ENCODE results near the gene CDK10.

The CDK10 gene

DNA sequence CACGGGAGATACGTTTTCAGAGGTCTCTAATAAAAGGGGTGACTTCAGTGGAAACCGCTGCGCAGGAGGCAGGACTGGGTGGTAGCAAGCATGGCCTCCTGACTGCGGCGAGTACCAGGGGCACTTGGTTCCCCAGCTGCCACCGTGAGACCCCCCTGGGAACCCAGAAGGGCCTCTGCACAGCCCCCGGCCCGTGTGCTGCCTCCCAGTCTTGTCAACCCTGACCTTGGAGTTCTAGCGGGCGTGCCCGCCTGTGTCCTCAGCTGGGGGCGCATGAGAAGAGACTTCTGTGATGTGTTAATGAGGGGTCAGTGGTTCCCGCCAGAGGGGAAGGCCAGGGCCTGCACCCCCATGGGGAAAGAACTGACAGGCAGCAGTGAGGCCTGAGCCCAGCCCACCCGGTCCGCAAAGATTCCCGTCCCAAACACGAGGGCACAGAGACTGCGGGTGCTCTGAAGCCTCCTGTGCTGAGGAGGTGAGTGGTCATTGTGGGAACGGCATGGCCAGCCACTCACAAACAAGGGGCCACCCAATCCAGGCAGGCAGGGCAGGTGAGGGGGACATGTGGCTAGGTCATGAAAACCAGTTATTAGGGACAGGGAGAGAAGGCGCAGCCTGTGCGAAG lies 44.2 kb downstream of the CDK10 start:
- no peak overlapping the region for H3K4me3 ChIP-seq (ENCODE audit: low read depth in 1 of 2, low read length in 2 of 2)
- H3K36me3 ChIP-seq (ENCODE audit: insufficient read depth, low read length), result peaks cover 88% of the 10 kb centered on the region
- H3K4me2 ChIP-seq (ENCODE audit: insufficient read depth, low read length), result no peak overlapping the region
- TF ChIP-seq EZH2 (IDR thresholded peaks at IDR 0.05; ENCODE audit: borderline replicate concordance, low read depth, low read length, severe bottlenecking), result no peak
- TF ChIP-seq, protein P1, sequence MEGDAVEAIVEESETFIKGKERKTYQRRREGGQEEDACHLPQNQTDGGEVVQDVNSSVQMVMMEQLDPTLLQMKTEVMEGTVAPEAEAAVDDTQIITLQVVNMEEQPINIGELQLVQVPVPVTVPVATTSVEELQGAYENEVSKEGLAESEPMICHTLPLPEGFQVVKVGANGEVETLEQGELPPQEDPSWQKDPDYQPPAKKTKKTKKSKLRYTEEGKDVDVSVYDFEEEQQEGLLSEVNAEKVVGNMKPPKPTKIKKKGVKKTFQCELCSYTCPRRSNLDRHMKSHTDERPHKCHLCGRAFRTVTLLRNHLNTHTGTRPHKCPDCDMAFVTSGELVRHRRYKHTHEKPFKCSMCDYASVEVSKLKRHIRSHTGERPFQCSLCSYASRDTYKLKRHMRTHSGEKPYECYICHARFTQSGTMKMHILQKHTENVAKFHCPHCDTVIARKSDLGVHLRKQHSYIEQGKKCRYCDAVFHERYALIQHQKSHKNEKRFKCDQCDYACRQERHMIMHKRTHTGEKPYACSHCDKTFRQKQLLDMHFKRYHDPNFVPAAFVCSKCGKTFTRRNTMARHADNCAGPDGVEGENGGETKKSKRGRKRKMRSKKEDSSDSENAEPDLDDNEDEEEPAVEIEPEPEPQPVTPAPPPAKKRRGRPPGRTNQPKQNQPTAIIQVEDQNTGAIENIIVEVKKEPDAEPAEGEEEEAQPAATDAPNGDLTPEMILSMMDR (IDR thresholded peaks at IDR 0.05; ENCODE audit: borderline replicate concordance, extremely low read depth, low read length, poor library complexity, severe bottlenecking), result no peak
- H2AFZ ChIP-seq (ENCODE audit: low read depth, low read length), result no peak overlapping the region
- no peak overlapping the region for H3K27ac ChIP-seq (ENCODE audit: low read length)
- ATAC-seq (ENCODE audit: insufficient read depth, low read depth) (0 out of 3 replicates have a peak, but pooled peaks have one; percentile 6), DNase-seq (no peak)
- H4K20me1 ChIP-seq (ENCODE audit: insufficient read depth, low read length), result peaks cover 57% of the 10 kb centered on the region
- H3K4me1 ChIP-seq (ENCODE audit: insufficient read depth, low read length), result no peaks in the 10 kb centered on the region
- no peaks in the 10 kb centered on the region for H3K9me3 ChIP-seq (ENCODE audit: insufficient read depth, low read length, severe bottlenecking)
- H3K9ac ChIP-seq (ENCODE audit: low read depth, low read length), result no peak overlapping the region
- H3K79me2 ChIP-seq (ENCODE audit: insufficient read depth, low read length), result peaks cover 35% of the 10 kb centered on the region
- H3K27me3 ChIP-seq (ENCODE audit: insufficient read depth, low read length, poor library complexity), result no peaks in the 10 kb centered on the region

- Histone ChIP-seq H3K4me3 (ENCODE audit: low read depth in 1 of 2, low read length in 2 of 2) (no peak overlapping the region), H4K20me1 (ENCODE audit: insufficient read depth, low read length) (peaks cover 62% of the 10 kb centered on the region), H3K27ac (ENCODE audit: low read length) (no peak overlapping the region), H2AFZ (ENCODE audit: low read depth, low read length) (no peak overlapping the region), H3K4me1 (ENCODE audit: insufficient read depth, low read length) (no peaks in the 10 kb centered on the region), H3K4me2 (ENCODE audit: insufficient read depth, low read length) (no peak overlapping the region), H3K9ac (ENCODE audit: low read depth, low read length) (no peak overlapping the region), H3K27me3 (ENCODE audit: insufficient read depth, low read length, poor library complexity) (no peaks in the 10 kb centered on the region), H3K79me2 (ENCODE audit: insufficient read depth, low read length) (peaks cover 39% of the 10 kb centered on the region), H3K36me3 (ENCODE audit: insufficient read depth, low read length) (peaks cover 90% of the 10 kb centered on the region), H3K9me3 (ENCODE audit: insufficient read depth, low read length, severe bottlenecking) (no peaks in the 10 kb centered on the region)
- no peak for DNase-seq
- TF ChIP-seq, protein P1 (IDR thresholded peaks at IDR 0.05; ENCODE audit: borderline replicate concordance, extremely low read depth, low read length, poor library complexity, severe bottlenecking), result no peak
- TF ChIP-seq EZH2 (IDR thresholded peaks at IDR 0.05; ENCODE audit: borderline replicate concordance, low read depth, low read length, severe bottlenecking), result no peak
- peak; percentile 35 for ATAC-seq (ENCODE audit: insufficient read depth, low read depth)
Measured at GRCh38 chr16:89732142-89732917, 45.8 kb downstream of the CDK10 start.

DNA sequence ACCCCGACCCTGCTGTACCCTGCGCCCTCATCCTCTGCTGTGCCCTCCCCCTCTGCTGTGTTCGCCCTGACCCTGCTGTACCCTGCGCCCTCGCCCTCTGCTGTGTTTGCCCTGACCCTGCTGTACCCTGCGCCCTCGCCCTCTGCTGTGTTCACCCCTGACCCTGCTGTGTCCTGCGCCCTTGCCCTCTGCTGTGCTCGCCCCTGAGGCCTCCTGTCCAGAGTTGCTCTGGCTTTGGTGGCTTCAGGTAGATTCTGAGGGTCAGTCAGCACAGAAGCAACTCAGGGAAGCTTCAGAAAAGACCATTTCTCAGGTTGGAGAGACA lies 46.4 kb downstream of the CDK10 start:
- H3K27ac ChIP-seq (ENCODE audit: low read length), result no peak overlapping the region
- H3K9me3 ChIP-seq (ENCODE audit: insufficient read depth, low read length, severe bottlenecking), result no peaks in the 10 kb centered on the region
- H3K27me3 ChIP-seq (ENCODE audit: insufficient read depth, low read length, poor library complexity), result no peaks in the 10 kb centered on the region
- DNase-seq, result no peak
- ATAC-seq (ENCODE audit: insufficient read depth, low read depth), result no peak; the same call in 2 of the 3 replicates
- no peaks in the 10 kb centered on the region for H3K4me1 ChIP-seq (ENCODE audit: insufficient read depth, low read length)
- peaks cover 90% of the 10 kb centered on the region for H3K36me3 ChIP-seq (ENCODE audit: insufficient read depth, low read length)
- TF ChIP-seq, protein P1 (IDR thresholded peaks at IDR 0.05; ENCODE audit: borderline replicate concordance, extremely low read depth, low read length, poor library complexity, severe bottlenecking), result no peak
- no peak for TF ChIP-seq EZH2 (IDR thresholded peaks at IDR 0.05; ENCODE audit: borderline replicate concordance, low read depth, low read length, severe bottlenecking)
- no peak overlapping the region for H3K4me3 ChIP-seq (ENCODE audit: low read depth in 1 of 2, low read length in 2 of 2)
- no peak overlapping the region for H3K9ac ChIP-seq (ENCODE audit: low read depth, low read length)
- peaks cover 62% of the 10 kb centered on the region for H4K20me1 ChIP-seq (ENCODE audit: insufficient read depth, low read length)
- H3K79me2 ChIP-seq (ENCODE audit: insufficient read depth, low read length), result peaks cover 33% of the 10 kb centered on the region
- H3K4me2 ChIP-seq (ENCODE audit: insufficient read depth, low read length), result no peak overlapping the region
- no peak overlapping the region for H2AFZ ChIP-seq (ENCODE audit: low read depth, low read length)
